ENCODE measurements around the gene PACRG.

Gene PACRG

GRCh38 chr6:163341224-163342061, 613.7 kb downstream of the PACRG start:
- no peak for DNase-seq

DNA sequence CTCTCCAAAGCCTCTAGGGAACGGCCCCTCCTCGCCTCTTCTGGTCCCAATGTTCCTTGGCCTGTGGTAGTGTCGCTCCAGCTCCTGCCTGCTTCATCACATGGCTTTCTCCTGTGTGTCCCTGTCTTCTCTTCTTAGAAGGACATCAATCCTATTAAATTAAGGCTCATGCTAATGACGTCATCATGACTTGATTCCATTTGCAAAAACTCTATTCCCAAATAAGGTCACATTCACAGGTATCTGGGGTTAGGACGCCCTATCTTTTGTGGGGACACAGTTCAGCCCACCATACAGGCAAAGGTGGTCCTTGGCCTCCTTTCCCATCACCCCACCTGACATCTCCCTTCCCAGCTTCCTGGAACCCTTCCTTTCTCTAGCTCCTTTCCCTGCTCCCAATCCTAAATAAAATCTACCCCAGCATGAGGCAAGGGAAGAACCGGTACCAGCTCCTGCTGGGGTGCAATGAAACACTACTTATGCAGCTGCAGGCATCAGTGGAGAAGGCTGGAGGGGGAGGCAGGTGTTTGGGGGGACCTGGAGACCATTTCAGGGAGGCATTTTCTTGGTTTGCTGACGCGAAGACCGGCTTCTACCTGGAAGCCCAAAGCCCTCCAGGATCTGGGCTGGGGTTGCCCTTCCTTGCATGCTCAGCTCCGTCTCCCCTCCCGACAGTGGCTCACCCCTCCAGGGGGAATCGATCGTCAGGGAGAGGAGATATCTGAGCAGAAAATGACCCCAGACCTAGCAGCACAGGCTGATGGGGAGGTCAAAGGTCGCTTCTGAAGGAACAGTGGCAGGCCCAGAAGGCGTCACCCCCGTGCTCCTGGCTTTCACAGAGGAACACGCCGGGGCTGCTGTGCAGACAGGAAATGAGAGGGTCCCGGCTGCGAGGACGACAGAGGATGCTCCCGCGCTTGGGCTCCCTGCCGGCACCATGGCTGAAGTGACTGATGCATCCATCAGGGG, 615.1 kb downstream of the PACRG start:
- DNase-seq: no peak

GRCh38 chr6:163343609-163344008, 615.8 kb downstream of the PACRG start:
- DNase-seq: no peak

GRCh38 chr6:163344411-163344810, 616.6 kb downstream of the PACRG start:
- no peak for DNase-seq

DNA sequence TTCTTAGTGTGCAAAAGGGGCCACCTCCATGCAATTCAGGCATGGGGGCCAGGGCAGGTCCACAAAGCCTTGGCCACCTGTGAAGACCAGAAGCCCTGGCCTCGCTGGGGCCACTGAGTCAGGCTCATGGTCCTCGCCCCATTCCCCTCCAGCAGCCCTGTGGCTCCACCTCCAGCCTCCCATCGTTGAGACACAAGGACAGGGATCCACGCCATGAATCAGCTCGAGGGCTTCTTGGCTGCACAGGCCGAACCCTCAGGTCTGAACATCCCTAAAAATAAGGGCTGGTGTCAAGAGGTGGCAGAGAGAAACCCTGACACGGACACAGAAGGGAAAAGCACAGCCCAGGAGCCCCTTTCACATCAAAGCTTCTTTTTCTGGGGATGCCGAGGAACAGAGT, 618.2 kb downstream of the PACRG start:
- no peak for DNase-seq

GRCh38 chr6:163346497-163346961, 618.8 kb downstream of the PACRG start:
- no peak for DNase-seq

DNA sequence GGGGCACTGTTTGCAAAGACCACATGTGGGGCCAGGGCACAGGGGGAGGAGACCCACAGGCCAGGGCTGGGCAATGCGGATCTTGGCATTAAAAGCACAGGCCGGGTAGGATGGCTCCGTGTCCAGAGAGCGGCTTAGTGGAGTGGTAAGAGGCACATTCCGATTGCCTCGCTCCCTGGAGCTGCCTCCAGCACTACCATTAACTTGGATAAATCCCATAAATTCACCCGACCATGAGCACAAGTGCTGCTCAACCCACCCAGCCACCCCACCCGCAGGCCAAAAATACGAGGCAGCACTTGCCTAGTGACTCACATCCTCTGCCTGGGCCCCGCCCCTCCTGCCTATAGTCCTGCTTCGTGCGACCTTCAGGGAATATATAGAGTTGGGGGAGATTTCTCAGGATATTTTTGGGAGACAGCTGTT, 619.3 kb downstream of the PACRG start:
- DNase-seq: no peak

GRCh38 chr6:163348789-163349680, 621.3 kb downstream of the PACRG start:
- DNase-seq: no peak

DNA sequence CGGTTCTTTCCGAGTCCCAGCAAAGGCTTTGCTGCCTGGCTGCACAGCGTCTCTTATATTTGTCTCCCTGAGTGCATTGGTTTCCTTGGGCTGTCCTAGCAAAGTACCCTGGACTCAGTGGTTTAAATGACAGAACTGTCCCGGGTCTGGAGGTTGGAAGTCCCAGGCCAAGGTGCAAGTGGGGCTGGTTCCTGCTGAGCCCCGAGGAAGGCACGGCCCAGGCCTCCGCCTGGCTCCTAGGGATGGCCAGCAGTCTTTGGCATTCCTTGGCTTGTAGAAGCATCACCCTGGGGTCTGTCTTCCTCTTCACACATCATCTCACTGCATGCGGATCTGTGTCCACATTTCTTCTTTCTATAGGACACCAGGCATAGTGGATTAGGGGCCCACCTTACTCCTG, 621.9 kb downstream of the PACRG start:
- no peak for DNase-seq

GRCh38 chr6:163351013-163351412, 623.2 kb downstream of the PACRG start:
- DNase-seq: no peak

DNA sequence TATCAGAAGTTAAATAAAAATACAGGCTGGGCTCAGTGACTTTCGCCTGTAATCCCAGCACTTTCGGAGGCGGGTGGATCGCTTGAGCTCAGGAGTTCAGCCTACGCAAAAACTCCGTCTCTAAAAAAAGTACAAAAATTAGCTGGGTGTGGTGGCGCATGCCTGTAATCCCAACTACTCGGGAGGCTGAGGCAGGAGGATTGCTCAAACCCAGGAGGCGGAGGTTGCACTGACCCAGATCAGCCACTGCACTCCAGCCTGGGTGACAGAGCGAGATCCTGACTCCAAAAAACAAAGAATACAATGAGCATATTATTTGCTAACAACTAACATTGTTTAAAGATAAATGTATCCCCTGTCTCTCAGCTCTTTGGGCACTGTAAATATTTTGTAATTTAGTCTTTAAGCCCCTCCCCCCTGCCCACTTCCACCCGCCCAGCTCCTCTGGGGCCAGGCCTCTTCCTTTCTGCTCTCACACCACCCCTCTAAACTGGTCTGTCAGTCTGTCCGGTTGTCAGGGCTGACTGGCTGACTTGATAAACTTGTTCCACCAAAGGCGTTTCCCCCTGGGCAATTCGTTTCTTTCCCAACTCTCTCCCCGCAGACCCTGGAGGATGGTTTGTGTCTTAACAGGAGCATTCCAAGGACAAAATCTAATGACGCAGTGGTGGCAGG, 624.4 kb downstream of the PACRG start:
- no peak for DNase-seq

DNA sequence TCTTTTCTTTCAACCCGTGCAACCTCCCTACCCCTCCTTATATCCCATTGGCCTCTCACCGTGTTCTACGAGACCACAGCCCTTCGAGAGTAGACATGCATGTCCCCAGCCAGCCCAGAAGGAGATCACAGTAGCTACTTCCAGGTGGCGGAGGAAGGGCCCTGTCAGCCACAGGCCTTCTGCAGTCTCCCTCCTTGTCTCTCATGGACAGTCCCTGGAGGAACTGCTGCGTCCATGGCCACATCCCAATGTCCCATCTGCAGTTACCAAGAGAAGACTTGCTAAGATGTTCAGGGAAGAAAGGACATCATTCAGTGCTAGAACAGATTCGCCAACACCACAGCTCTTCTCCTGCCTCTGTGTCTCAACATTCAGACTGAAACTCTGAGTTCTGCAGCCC, 625.2 kb downstream of the PACRG start:
- DNase-seq: no peak

GRCh38 chr6:163354085-163354484, 626.3 kb downstream of the PACRG start:
- no peak for DNase-seq

GRCh38 chr6:163354761-163355425, 627.1 kb downstream of the PACRG start:
- no peak for DNase-seq

DNA sequence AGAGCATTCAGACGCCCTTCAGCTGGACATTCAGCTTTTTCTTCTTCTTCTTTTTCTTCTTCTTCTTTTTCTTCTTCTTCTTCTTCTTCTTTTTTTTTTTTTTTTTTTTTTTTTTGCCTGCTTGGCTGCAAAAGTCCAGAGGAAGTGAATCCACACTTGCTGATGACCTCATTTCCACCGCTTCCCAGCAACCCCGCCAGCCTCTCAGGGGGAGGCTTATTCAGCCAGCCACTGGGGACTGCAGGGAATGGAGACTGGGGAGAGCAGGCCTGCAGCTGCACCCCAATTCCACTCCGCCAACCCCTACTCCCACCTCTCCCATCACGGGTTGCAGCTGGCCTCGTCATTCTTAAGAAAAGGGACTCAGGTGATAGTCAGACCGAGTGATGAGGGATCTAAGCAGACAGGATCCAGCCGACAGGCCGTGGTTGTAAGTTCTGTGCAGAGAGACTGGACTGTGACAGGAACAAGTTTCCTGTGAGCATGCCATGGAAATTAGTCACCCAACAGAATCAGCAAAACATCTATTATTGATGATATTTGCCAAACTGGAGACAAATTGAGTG, 627.7 kb downstream of the PACRG start:
- no peak for DNase-seq

DNA sequence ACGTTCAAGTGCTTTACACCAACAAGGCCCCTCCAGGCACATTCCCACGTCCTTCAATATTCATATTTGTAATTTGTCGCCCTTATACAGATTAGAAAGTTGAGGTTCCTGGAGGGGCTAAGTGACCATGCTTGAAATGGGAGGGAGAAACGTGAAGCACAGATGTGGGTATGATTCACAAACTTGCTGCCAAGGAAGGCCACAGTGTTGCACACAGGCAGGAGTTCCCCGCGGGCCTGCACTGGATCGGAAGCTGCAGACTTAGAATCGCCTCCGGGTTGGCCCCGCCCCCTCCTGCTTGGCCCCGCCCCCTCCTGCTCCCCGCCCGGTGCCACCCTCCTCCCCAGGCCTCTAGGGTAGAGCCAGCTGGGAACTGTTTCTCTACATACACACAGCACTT, 628.5 kb downstream of the PACRG start:
- DNase-seq: no peak

DNA sequence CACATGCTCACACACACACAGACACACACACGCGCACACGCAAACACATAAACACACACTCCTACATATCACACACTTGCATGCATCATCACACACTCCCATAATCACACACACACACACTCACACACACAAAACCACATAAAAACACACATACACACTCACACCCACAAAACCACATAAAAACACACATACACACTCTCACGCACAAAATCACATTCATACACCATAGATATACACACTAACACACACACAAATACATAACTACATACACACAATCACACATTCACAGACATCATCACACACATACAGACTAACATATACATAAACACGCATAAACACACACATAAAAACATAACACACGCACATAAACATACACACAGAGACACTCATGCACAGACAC, 629.0 kb downstream of the PACRG start:
- DNase-seq: no peak

- no peak for DNase-seq
Observed at GRCh38 chr6:163364641-163365040, 636.9 kb downstream of the PACRG start.

Measured in effector CD4-positive, alpha-beta T cell (primary cell).